Liver (tissue), 9 donors: Measurements from ENCODE around the gene SNX33. TPM values are rescaled to one million over a fixed set of nuclear protein-coding genes. Genes with fewer than 3 reads are reported as not detected.

ENCODE experiments used
- DNase-seq: peaks from one replicate; pipeline ENCODE4 v3.0.0-alpha.2; 2017; ENCODE audit warnings: low spot score
- H3K27ac ChIP-seq, 2 donors: one replicate each; pipeline ENCODE4 v1.7.0; 2013; ENCODE audit warnings: inconsistent platforms in 2 of 2, low read length in 2 of 2, control low read depth in 1 of 2, low read depth in 1 of 2, mild to moderate bottlenecking in 1 of 2
- H3K27me3 ChIP-seq, 4 donors: one replicate each; pipeline versions ENCODE4 v1.6.1 to v1.7.0; 2013; ENCODE audit warnings: low read length in 3 of 4, inconsistent platforms in 1 of 4, mild to moderate bottlenecking in 1 of 4, moderate library complexity in 1 of 4; ENCODE audit not compliant: control insufficient read depth in 4 of 4, insufficient read depth in 4 of 4
- H3K36me3 ChIP-seq, 4 donors: one replicate each; pipeline versions ENCODE4 v1.6.1 to v1.7.0; 2013; ENCODE audit warnings: low read length in 3 of 4, mild to moderate bottlenecking in 3 of 4, low read depth in 1 of 4, moderate library complexity in 1 of 4; ENCODE audit not compliant: control insufficient read depth in 4 of 4, insufficient read depth in 3 of 4
- H3K4me1 ChIP-seq, 4 donors: one replicate each; pipeline versions ENCODE4 v1.6.1 to v1.7.0; 2013; ENCODE audit warnings: low read length in 3 of 4, mild to moderate bottlenecking in 3 of 4, moderate library complexity in 1 of 4; ENCODE audit not compliant: control insufficient read depth in 4 of 4, insufficient read depth in 4 of 4
- H3K4me3 ChIP-seq, 3 donors: one replicate each; pipeline versions ENCODE4 v1.6.1 to v1.7.0; 2013; ENCODE audit warnings: low read length in 3 of 3, control low read depth in 1 of 3, low read depth in 1 of 3, mild to moderate bottlenecking in 1 of 3
- H3K9ac ChIP-seq, 2 donors: one replicate each; pipeline ENCODE4 v1.7.0; 2013; ENCODE audit warnings: low read length in 2 of 2, mild to moderate bottlenecking in 2 of 2, moderate library complexity in 2 of 2, control low read depth in 1 of 2, low read depth in 1 of 2
- H3K9me3 ChIP-seq, 4 donors: one replicate each; pipeline versions ENCODE4 v1.6.1 to v1.7.0; 2013; ENCODE audit warnings: low read length in 3 of 4; ENCODE audit not compliant: control insufficient read depth in 4 of 4
- ATF3 ChIP-seq: IDR thresholded peaks from 2 replicates; pipeline ENCODE4 v1.6.1; 2016; ENCODE audit warnings: antibody characterized with exemption
- CTCF ChIP-seq: fragments of 150-350 bp; IDR thresholded peaks from 2 replicates; pipeline ENCODE4 v1.5.1; 2017; ENCODE audit warnings: improper control_type of control experiment, low read depth, low read length; ENCODE audit not compliant: missing input control
- EGR1 ChIP-seq, 2 donors: IDR thresholded peaks; 2 replicates each; pipeline ENCODE4 v1.6.1; 2016 to 2018; ENCODE audit warnings: antibody characterized with exemption in 2 of 2, low read depth in 2 of 2
- FOXA1 ChIP-seq: IDR thresholded peaks from 2 replicates; pipeline ENCODE4 v1.6.1; 2016; ENCODE audit warnings: antibody characterized with exemption
- FOXA2 ChIP-seq: IDR thresholded peaks from 2 replicates; pipeline ENCODE4 v1.6.1; 2016; ENCODE audit warnings: antibody characterized with exemption
- GABPA ChIP-seq, 2 donors: IDR thresholded peaks in 1 of 2; conservative IDR thresholded peaks in 1 of 2; 2 replicates each; pipeline ENCODE4 v1.6.1; 2016; ENCODE audit warnings: antibody characterized with exemption in 2 of 2, mild to moderate bottlenecking in 1 of 2, moderate library complexity in 1 of 2
- HNF4G ChIP-seq: IDR thresholded peaks from 2 replicates; pipeline ENCODE4 v1.6.1; 2016; ENCODE audit warnings: antibody characterized with exemption
- JUND ChIP-seq, 2 donors: IDR thresholded peaks; 2 replicates each; pipeline ENCODE4 v1.6.1; 2016; ENCODE audit warnings: antibody characterized with exemption in 2 of 2
- MAX ChIP-seq: IDR thresholded peaks from 2 replicates; pipeline ENCODE4 v1.6.1; 2016; ENCODE audit warnings: antibody characterized with exemption
- NR2F2 ChIP-seq: IDR thresholded peaks from 2 replicates; pipeline ENCODE4 v1.6.1; 2016; ENCODE audit warnings: antibody characterized with exemption
- RAD21 ChIP-seq, 2 donors: IDR thresholded peaks; 2 replicates each; pipeline ENCODE4 v1.6.1; 2016; ENCODE audit warnings: antibody characterized with exemption in 2 of 2, mild to moderate bottlenecking in 2 of 2
- REST ChIP-seq: IDR thresholded peaks from 2 replicates; pipeline ENCODE4 v1.6.1; 2016; ENCODE audit warnings: antibody characterized with exemption, mild to moderate bottlenecking
- RXRA ChIP-seq, 2 donors: IDR thresholded peaks; 2 replicates each; pipeline ENCODE4 v1.6.1; 2017 to 2018; ENCODE audit warnings: antibody characterized with exemption in 2 of 2, mild to moderate bottlenecking in 1 of 2
- SP1 ChIP-seq: IDR thresholded peaks from 2 replicates; pipeline ENCODE4 v1.6.1; 2018; ENCODE audit warnings: antibody characterized with exemption, mild to moderate bottlenecking
- TAF1 ChIP-seq: conservative IDR thresholded peaks from 2 replicates; pipeline ENCODE4 v1.6.1; 2016; ENCODE audit warnings: antibody characterized with exemption, mild to moderate bottlenecking
- YY1 ChIP-seq: IDR thresholded peaks from 2 replicates; pipeline ENCODE4 v1.6.1; 2016; ENCODE audit warnings: antibody characterized with exemption, mild to moderate bottlenecking
- ZBTB33 ChIP-seq: IDR thresholded peaks from 2 replicates; pipeline ENCODE4 v1.6.1; 2016; ENCODE audit warnings: antibody characterized with exemption
- WGBS: extraction: QIAGEN DNeasy Blood & Tissue Kit; methylation state at CpG from one replicate; pipeline ENCODE4 v1.1.7; 2013; 5-methylcytosine and 5-hydroxymethylcytosine counted together
- polyA plus RNA-seq, 2 donors: library from polyadenylated mRNA; stranded (reverse) in 1 of 2; unstranded in 1 of 2; fragments of 200-250 nt in 1 of 2; fragments of >200 nt in 1 of 2; fragmentation: Nextera tagmentation in 1 of 2; extraction: Ambion mirVana in 1 of 2; gene quantifications; one replicate each; pipeline versions ENCODE4 v1.2.1 to v1.2.3, GENCODE V29; 2013 to 2015
- total RNA-seq, 2 donors: library from RNA; depleted of rRNA; stranded (reverse); fragments of >200 nt; gene quantifications; one replicate each; pipeline ENCODE4 v1.2.3, GENCODE V29; 2014
- donor health status: healthy.
- donor health status: healthy.
- donor health status: healthy.
- donor health status: healthy.
- donor health status: healthy.

The SNX33 gene
- total and polyA plus RNA-seq, 4 donors = 7.1 to 10.8 (median 9.1) TPM

- no peak for DNase-seq
- H3K27ac ChIP-seq = no peak overlapping the region
- WGBS = 93% methylated on average over 14 of the region's 14 CpGs
- TF ChIP-seq RAD21 (IDR thresholded peaks at IDR 0.05) (no peak), EGR1 (IDR thresholded peaks at IDR 0.05; ENCODE audit: low read depth in 2 of 2) (no peak), ZBTB33 (no peak), RXRA (IDR thresholded peaks at IDR 0.05) (no peak), ATF3 (no peak), CTCF (no peak), JUND (IDR thresholded peaks at IDR 0.05) (no peak), FOXA2 (no peak), NR2F2 (no peak), YY1 (no peak), TAF1 (no peak), GABPA (IDR thresholded peaks at IDR 0.05 in 1 of 2, conservative IDR thresholded peaks at IDR 0.05 in 1 of 2) (no peak), SP1 (no peak), HNF4G (no peak), REST (no peak)
- no peak overlapping the region for H3K4me3 ChIP-seq
- H3K9ac ChIP-seq = no peak overlapping the region
- no peaks in the 10 kb centered on the region for H3K9me3 ChIP-seq
- no peaks in the 10 kb centered on the region for H3K36me3 ChIP-seq
- H3K4me1 ChIP-seq = peaks cover 0 to 17% (median 13%) of the 10 kb centered on the region in 4 donors
- H3K27me3 ChIP-seq = no peaks in the 10 kb centered on the region
These were observed 21.6 kb downstream of the SNX33 start for GRCh38 chr15:75669191-75669878.

GRCh38 chr15:75669879-75670212 lies 22.1 kb downstream of the SNX33 start:
- H3K9ac ChIP-seq = no peak overlapping the region
- 85% methylated on average over 6 of the region's 6 CpGs for WGBS
- H3K27ac ChIP-seq = no peak overlapping the region
- H3K36me3 ChIP-seq = no peaks in the 10 kb centered on the region
- H3K4me3 ChIP-seq = no peak overlapping the region
- H3K27me3 ChIP-seq = no peaks in the 10 kb centered on the region
- peaks cover 0 to 13% (median 8%) of the 10 kb centered on the region in 4 donors for H3K4me1 ChIP-seq
- no peak for DNase-seq
- H3K9me3 ChIP-seq = no peaks in the 10 kb centered on the region
- TF ChIP-seq FOXA1 (no peak), TAF1 (no peak), GABPA (IDR thresholded peaks at IDR 0.05 in 1 of 2, conservative IDR thresholded peaks at IDR 0.05 in 1 of 2) (no peak), RAD21 (IDR thresholded peaks at IDR 0.05) (no peak), RXRA (IDR thresholded peaks at IDR 0.05) (no peak), REST (no peak), ATF3 (no peak), FOXA2 (no peak), SP1 (no peak), MAX (no peak), ZBTB33 (no peak), NR2F2 (no peak)
